ENCODE results near the gene IFI27L2. TPM values are rescaled to one million over a fixed set of nuclear protein-coding genes. Genes with fewer than 3 reads are reported as not detected.

Gene IFI27L2
- total and polyA plus RNA-seq, 2 experiments from 2014 or later: 95.3 to 170 TPM

DNA sequence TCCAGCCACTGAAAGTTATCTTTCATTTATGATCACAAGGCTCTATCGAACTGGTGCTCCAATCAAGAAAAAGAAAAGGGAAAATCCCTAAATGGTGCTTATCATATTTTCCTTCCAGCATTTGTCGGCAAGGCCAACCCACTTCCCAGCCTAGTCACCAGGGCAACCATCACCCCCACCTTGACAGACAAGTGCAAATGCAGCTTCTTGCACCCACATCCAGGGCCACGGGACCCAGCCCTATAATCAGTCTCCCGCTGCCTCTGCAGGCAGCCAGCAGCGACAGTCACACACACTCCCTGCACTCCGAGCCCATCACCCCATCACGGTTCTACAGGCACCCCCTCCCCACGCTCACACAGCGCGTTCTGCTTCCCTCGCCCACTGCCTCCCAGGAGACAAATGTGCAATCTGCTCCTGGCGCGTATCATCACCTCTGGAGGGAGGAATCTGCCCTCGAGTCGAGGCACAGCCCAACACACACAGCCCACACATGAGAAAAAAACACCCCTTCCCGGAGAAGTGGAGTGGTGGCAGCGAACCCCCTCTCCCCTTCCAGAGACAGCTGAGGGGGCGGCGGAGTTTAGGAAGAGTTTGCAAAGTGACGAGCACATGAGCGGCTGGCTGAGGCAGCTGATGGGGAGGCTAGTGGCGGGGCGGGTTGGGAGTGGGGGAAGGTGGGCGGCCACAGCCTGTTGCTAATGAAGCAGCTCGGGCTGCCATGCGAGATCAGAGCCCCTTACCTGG lies 35.5 kb upstream of the IFI27L2 start:
- Histone ChIP-seq H3K36me3 (ENCODE audit: low read depth) (no peaks in the 10 kb centered on the region), H3K4me3 (no peak overlapping the region), H3F3A (ENCODE audit: insufficient read depth) (no peaks in the 10 kb centered on the region), H3K79me2 (ENCODE audit: insufficient read depth) (no peaks in the 10 kb centered on the region), H3K9me3 (ENCODE audit: low read depth) (no peaks in the 10 kb centered on the region), H3K27ac (no peak overlapping the region), H4K20me1 (ENCODE audit: insufficient read depth) (no peaks in the 10 kb centered on the region), H3K4me1 (ENCODE audit: insufficient read depth) (no peaks in the 10 kb centered on the region), H2AFZ (no peak overlapping the region), H3K4me2 (ENCODE audit: unreplicated experiment) (no peak overlapping the region), H3K9me2 (ENCODE audit: insufficient read depth) (no peaks in the 10 kb centered on the region), H3K9ac (no peak overlapping the region), H3K27me3 (replicated peaks; ENCODE audit: insufficient read depth) (peaks cover 7% of the 10 kb centered on the region)
- in situ Hi-C loops (cut with MboI): no loop called here
- TF ChIP-seq EZH2phosphoT487 (IDR thresholded peaks at IDR 0.05; ENCODE audit: insufficient read depth, low read depth) (no peak), EZH2 (IDR thresholded peaks at IDR 0.05; ENCODE audit: insufficient read depth, poor library complexity, severe bottlenecking) (no peak)
- DNase-seq: no peak
- 17 to 19% methylated on average over 25 to 26 of the region's 26 CpGs for WGBS, 2 experiments (ENCODE audit: low coverage in 1 of 2, low lambda C conversion rate in 2 of 2, missing lambda C conversion rate in 2 of 2)

DNA sequence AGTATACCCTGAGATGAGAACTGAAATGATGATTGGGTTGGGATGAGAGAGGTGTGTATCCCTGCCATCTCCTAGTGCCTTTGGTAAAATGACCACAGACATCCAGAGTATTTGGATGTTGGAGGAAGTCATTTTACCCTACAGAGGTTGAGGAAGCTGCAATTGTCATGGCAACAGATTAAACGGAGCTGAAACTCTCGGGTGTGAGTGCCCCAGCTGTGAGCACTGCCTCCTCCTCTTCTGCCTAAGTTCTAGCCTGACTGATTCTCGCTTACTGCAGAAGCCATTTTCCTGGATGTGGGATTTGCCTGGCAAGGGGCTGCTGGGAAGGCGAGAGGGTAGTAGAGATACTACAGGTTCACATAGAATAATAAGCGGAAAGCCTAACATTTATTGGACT lies 34.4 kb upstream of the IFI27L2 start:
- Histone ChIP-seq H3K9ac (no peak overlapping the region), H3F3A (ENCODE audit: insufficient read depth) (no peaks in the 10 kb centered on the region), H3K36me3 (ENCODE audit: low read depth) (no peaks in the 10 kb centered on the region), H3K4me2 (ENCODE audit: unreplicated experiment) (no peak overlapping the region), H3K9me3 (ENCODE audit: low read depth) (no peaks in the 10 kb centered on the region), H2AFZ (no peak overlapping the region), H4K20me1 (ENCODE audit: insufficient read depth) (no peaks in the 10 kb centered on the region), H3K4me1 (ENCODE audit: insufficient read depth) (no peaks in the 10 kb centered on the region), H3K27me3 (replicated peaks; ENCODE audit: insufficient read depth) (peaks cover 7% of the 10 kb centered on the region), H3K4me3 (no peak overlapping the region), H3K27ac (no peak overlapping the region), H3K79me2 (ENCODE audit: insufficient read depth) (no peaks in the 10 kb centered on the region), H3K9me2 (ENCODE audit: insufficient read depth) (no peaks in the 10 kb centered on the region)
- in situ Hi-C loops (cut with MboI): no loop called here
- no peak for DNase-seq
- TF ChIP-seq EZH2phosphoT487 (IDR thresholded peaks at IDR 0.05; ENCODE audit: insufficient read depth, low read depth) (no peak), EZH2 (IDR thresholded peaks at IDR 0.05; ENCODE audit: insufficient read depth, poor library complexity, severe bottlenecking) (no peak)
- WGBS, 2 experiments (ENCODE audit: low coverage in 1 of 2, low lambda C conversion rate in 2 of 2, missing lambda C conversion rate in 2 of 2): 73 to 75% methylated on average over 5 of the region's 5 CpGs

DNA sequence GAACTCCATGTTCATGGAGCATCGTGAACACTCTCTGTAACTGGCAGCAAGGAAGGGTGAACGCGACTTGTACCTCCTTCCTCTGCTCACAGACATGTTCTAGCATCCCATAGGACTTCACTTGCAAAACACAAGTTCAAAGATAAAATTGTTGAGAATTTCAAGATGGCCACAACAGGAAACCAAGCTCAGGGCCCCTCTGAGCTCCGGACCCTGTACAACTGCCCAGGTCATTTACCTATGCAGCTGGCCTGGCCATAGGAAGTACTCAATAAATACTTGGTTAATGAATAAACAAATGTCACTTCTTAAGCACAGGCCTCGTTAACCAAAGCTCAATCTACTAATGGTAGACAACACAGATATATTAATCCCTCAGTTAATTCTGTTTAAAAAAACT lies 33.1 kb upstream of the IFI27L2 start:
- Histone ChIP-seq H3K9me3 (ENCODE audit: low read depth) (no peaks in the 10 kb centered on the region), H3K36me3 (ENCODE audit: low read depth) (no peaks in the 10 kb centered on the region), H3K4me3 (no peak overlapping the region), H3K27ac (no peak overlapping the region), H3K27me3 (replicated peaks; ENCODE audit: insufficient read depth) (peaks cover 7% of the 10 kb centered on the region), H4K20me1 (ENCODE audit: insufficient read depth) (no peaks in the 10 kb centered on the region), H2AFZ (no peak overlapping the region), H3K79me2 (ENCODE audit: insufficient read depth) (no peaks in the 10 kb centered on the region), H3K4me1 (ENCODE audit: insufficient read depth) (no peaks in the 10 kb centered on the region), H3K4me2 (ENCODE audit: unreplicated experiment) (no peak overlapping the region), H3F3A (ENCODE audit: insufficient read depth) (no peaks in the 10 kb centered on the region), H3K9ac (no peak overlapping the region), H3K9me2 (ENCODE audit: insufficient read depth) (no peaks in the 10 kb centered on the region)
- DNase-seq: no peak
- in situ Hi-C loops (cut with MboI): no loop called here
- WGBS, 2 experiments (ENCODE audit: low coverage in 1 of 2, low lambda C conversion rate in 2 of 2, missing lambda C conversion rate in 2 of 2): 82 to 94% methylated on average over 5 of the region's 5 CpGs
- TF ChIP-seq EZH2 (IDR thresholded peaks at IDR 0.05; ENCODE audit: insufficient read depth, poor library complexity, severe bottlenecking) (no peak), EZH2phosphoT487 (IDR thresholded peaks at IDR 0.05; ENCODE audit: insufficient read depth, low read depth) (no peak)

DNA sequence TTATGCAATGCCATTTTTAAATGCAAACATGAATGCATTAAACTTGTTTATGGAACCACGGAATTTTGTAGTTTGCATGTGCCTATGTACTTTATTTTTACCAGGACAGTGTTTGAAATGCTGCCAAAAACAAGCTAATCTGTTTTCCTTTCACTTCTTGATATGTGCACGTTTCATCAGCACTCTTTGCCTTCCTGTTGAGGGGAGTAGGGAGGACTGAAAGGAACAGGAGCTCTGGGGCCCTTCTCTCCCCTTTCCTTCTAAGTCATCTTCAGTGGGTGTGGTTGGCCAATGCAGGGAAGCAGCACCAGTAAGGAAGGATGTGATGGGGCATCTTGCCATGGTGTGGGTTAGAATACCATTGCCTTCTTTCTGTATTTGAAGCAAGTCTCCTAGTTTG lies 32.6 kb upstream of the IFI27L2 start:
- no peaks in the 10 kb centered on the region for H3K79me2 ChIP-seq (ENCODE audit: insufficient read depth)
- in situ Hi-C loops (cut with MboI): no loop called here
- no peak overlapping the region for H3K4me2 ChIP-seq (ENCODE audit: unreplicated experiment)
- H2AFZ ChIP-seq: no peak overlapping the region
- no peak overlapping the region for H3K9ac ChIP-seq
- no peaks in the 10 kb centered on the region for H4K20me1 ChIP-seq (ENCODE audit: insufficient read depth)
- H3K9me3 ChIP-seq (ENCODE audit: low read depth): no peaks in the 10 kb centered on the region
- H3F3A ChIP-seq (ENCODE audit: insufficient read depth): no peaks in the 10 kb centered on the region
- TF ChIP-seq EZH2phosphoT487 (IDR thresholded peaks at IDR 0.05; ENCODE audit: insufficient read depth, low read depth) (no peak), EZH2 (IDR thresholded peaks at IDR 0.05; ENCODE audit: insufficient read depth, poor library complexity, severe bottlenecking) (no peak)
- H3K36me3 ChIP-seq (ENCODE audit: low read depth): no peaks in the 10 kb centered on the region
- no peaks in the 10 kb centered on the region for H3K9me2 ChIP-seq (ENCODE audit: insufficient read depth)
- H3K4me3 ChIP-seq: no peak overlapping the region
- H3K27me3 ChIP-seq (replicated peaks; ENCODE audit: insufficient read depth): peaks cover 12% of the 10 kb centered on the region
- H3K4me1 ChIP-seq (ENCODE audit: insufficient read depth): no peaks in the 10 kb centered on the region
- DNase-seq: no peak
- 9 to 16% methylated on average over 2 of the region's 2 CpGs for WGBS, 2 experiments (ENCODE audit: low coverage in 1 of 2, low lambda C conversion rate in 2 of 2, missing lambda C conversion rate in 2 of 2)
- H3K27ac ChIP-seq: no peak overlapping the region
